Kidney epithelial cell (primary cell): ENCODE results near the gene NWD2. TPM values are rescaled to one million over a fixed set of nuclear protein-coding genes. Genes with fewer than 3 reads are reported as not detected.

ENCODE experiments used
- DNase-seq: peaks from one replicate; pipeline ENCODE4 v3.0.0-alpha.2; 2010; ENCODE audit warnings: low read depth
- H3K27me3 ChIP-seq: 2 replicates; pipeline ENCODE4 v1.6.0; 2011; ENCODE audit warnings: low read length; ENCODE audit not compliant: control insufficient read depth, insufficient read depth
- H3K36me3 ChIP-seq: 2 replicates; pipeline ENCODE4 v1.5.1; 2011; ENCODE audit warnings: low read length; ENCODE audit not compliant: control insufficient read depth, insufficient read depth
- H3K4me3 ChIP-seq: 2 replicates; pipeline ENCODE4 v1.5.1; 2011; ENCODE audit warnings: low read depth, mild to moderate bottlenecking, control low read depth, low read length
- total RNA-seq: library from RNA; depleted of rRNA; stranded (reverse); fragments of >200 nt; gene quantifications from 2 replicates; pipeline ENCODE4 v1.2.3, GENCODE V29; 2015
- TF ChIP-seq, protein P1 (sequence below): IDR thresholded peaks from 2 replicates; pipeline ENCODE4 v1.5.1; 2011; ENCODE audit warnings: mild to moderate bottlenecking, moderate library complexity, low read length, control low read depth, inconsistent platforms; ENCODE audit not compliant: insufficient read depth, poor library complexity, severe bottlenecking

The NWD2 gene
- total RNA-seq, 1 donor from 2014 or later = 0.04 TPM

- Histone ChIP-seq H3K4me3 (no peak overlapping the region), H3K27me3 (no peaks in the 10 kb centered on the region), H3K36me3 (no peaks in the 10 kb centered on the region)
- TF ChIP-seq, protein P1, sequence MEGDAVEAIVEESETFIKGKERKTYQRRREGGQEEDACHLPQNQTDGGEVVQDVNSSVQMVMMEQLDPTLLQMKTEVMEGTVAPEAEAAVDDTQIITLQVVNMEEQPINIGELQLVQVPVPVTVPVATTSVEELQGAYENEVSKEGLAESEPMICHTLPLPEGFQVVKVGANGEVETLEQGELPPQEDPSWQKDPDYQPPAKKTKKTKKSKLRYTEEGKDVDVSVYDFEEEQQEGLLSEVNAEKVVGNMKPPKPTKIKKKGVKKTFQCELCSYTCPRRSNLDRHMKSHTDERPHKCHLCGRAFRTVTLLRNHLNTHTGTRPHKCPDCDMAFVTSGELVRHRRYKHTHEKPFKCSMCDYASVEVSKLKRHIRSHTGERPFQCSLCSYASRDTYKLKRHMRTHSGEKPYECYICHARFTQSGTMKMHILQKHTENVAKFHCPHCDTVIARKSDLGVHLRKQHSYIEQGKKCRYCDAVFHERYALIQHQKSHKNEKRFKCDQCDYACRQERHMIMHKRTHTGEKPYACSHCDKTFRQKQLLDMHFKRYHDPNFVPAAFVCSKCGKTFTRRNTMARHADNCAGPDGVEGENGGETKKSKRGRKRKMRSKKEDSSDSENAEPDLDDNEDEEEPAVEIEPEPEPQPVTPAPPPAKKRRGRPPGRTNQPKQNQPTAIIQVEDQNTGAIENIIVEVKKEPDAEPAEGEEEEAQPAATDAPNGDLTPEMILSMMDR = no peak
- DNase-seq = no peak
Observed at GRCh38 chr4:37480509-37480908, 236.0 kb downstream of the NWD2 start.

DNA sequence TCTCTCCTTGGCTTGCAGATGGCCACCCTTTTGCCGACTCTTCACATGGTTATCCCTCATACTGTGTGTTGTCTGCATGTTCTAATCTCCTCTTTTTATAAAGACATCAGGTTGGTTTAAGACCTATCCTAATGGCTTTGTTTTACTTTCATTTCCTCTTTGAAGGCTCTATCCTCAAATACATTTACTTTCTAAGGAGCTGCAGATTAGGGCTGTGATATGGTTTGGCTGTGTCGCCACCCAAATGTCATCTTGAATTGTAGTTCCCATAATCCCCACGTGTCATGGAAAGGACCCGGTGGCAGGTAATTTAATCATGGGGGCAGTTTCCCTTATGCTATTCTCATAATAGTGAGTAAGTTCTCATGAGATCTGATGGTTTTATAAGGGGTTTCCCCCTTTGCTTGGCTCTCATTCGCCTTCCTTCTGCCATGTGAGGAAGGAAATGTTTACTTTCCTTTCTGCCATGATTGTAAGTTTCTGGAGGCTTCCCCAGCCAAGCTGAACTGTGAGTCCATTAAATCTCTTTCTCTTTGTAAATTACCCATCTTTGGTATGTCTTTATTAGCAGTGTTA, 237.1 kb downstream of the NWD2 start:
- TF ChIP-seq, protein P1 = no peak
- Histone ChIP-seq H3K27me3 (no peaks in the 10 kb centered on the region), H3K4me3 (no peak overlapping the region), H3K36me3 (no peaks in the 10 kb centered on the region)
- no peak for DNase-seq

DNA sequence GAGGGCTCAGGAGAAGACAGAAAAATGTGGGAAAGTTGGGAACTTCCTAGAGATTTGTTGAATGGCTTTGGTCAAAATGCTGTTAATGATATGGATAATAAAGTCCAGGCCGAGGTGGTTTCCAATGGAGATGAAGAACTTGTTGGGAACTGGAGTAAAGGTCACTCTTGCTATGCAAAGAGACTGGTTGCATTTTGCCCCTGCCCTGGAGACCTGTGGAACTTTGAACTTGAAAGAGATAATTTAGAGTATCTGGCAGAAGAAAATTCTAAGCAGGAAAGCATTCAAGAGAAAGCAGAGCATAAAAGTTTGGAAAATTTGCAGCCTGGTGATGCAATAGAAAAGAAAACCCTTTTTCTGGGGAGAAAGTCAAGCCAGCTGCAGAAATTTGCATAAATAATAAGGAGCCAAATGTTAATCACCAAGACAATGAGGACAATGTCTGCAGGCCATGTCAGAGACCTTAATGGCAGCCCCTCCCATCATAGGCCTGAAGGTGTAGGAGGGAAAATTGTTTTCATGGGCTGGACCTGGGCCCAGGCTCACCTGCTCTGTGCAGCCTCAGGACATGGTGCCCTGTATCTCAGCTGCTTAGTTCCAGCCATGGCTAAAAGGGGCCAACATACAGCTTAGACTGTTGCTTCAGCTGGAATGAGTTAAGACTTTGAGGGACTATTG, 237.8 kb downstream of the NWD2 start:
- Histone ChIP-seq H3K27me3 (no peaks in the 10 kb centered on the region), H3K4me3 (no peak overlapping the region), H3K36me3 (no peaks in the 10 kb centered on the region)
- DNase-seq = no peak
- TF ChIP-seq, protein P1 = no peak

DNA sequence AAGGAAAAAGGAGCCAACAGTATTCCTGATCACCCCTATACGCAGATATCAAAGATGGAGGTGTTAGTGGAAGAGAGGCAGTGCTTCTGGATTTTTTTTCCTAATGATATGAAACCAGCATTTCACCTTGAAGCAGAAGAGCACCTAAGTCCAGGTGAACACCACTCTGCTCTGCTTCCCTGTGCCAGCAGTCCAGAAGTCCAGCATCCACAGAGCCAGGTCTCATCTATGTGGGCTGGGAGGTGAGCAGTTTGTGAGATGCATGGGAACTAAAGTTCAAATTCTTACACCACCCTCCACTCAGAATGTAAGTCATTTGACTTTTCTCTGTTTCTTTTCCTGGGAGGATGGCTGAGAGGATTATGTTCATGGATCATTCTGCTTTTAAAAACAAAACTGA, 239.1 kb downstream of the NWD2 start:
- Histone ChIP-seq H3K4me3 (no peak overlapping the region), H3K36me3 (no peaks in the 10 kb centered on the region), H3K27me3 (no peaks in the 10 kb centered on the region)
- TF ChIP-seq, protein P1 = no peak
- no peak for DNase-seq

GRCh38 chr4:37486166-37486565, 241.6 kb downstream of the NWD2 start:
- H3K4me3 ChIP-seq = no peak overlapping the region
- no peaks in the 10 kb centered on the region for H3K27me3 ChIP-seq
- TF ChIP-seq, protein P1 = no peak
- H3K36me3 ChIP-seq = no peaks in the 10 kb centered on the region
- DNase-seq = no peak

- H3K36me3 ChIP-seq = no peaks in the 10 kb centered on the region
- no peak overlapping the region for H3K4me3 ChIP-seq
- DNase-seq = no peak
- H3K27me3 ChIP-seq = no peaks in the 10 kb centered on the region
- TF ChIP-seq, protein P1 = no peak
Observed at GRCh38 chr4:37487668-37488067, 243.1 kb downstream of the NWD2 start.
